Kidney epithelial cell (primary cell): Measurements from ENCODE around the gene PDE10A. TPM values are rescaled to one million over a fixed set of nuclear protein-coding genes. Genes with fewer than 3 reads are reported as not detected.

ENCODE experiments used
- DNase-seq: peaks from one replicate; pipeline ENCODE4 v3.0.0-alpha.2; 2010; ENCODE audit warnings: low read depth
- H3K27me3 ChIP-seq: 2 replicates; pipeline ENCODE4 v1.6.0; 2011; ENCODE audit warnings: low read length; ENCODE audit not compliant: control insufficient read depth, insufficient read depth
- H3K36me3 ChIP-seq: 2 replicates; pipeline ENCODE4 v1.5.1; 2011; ENCODE audit warnings: low read length; ENCODE audit not compliant: control insufficient read depth, insufficient read depth
- H3K4me3 ChIP-seq: 2 replicates; pipeline ENCODE4 v1.5.1; 2011; ENCODE audit warnings: low read depth, mild to moderate bottlenecking, control low read depth, low read length
- CTCF ChIP-seq: IDR thresholded peaks from 2 replicates; pipeline ENCODE4 v1.5.1; 2011; ENCODE audit warnings: mild to moderate bottlenecking, moderate library complexity, low read length, control low read depth, inconsistent platforms; ENCODE audit not compliant: insufficient read depth, poor library complexity, severe bottlenecking
- total RNA-seq: library from RNA; depleted of rRNA; stranded (reverse); fragments of >200 nt; gene quantifications from 2 replicates; pipeline ENCODE4 v1.2.3, GENCODE V29; 2015

The PDE10A gene
- total RNA-seq, 1 donor from 2014 or later, result 13.0 TPM

- H3K4me3 ChIP-seq, result no peak overlapping the region
- H3K36me3 ChIP-seq, result no peaks in the 10 kb centered on the region
- H3K27me3 ChIP-seq, result no peaks in the 10 kb centered on the region
- no peak for TF ChIP-seq CTCF
- no peak for DNase-seq
These were observed 14.1 kb upstream of the PDE10A start for GRCh38 chr6:165677091-165677490.

DNA sequence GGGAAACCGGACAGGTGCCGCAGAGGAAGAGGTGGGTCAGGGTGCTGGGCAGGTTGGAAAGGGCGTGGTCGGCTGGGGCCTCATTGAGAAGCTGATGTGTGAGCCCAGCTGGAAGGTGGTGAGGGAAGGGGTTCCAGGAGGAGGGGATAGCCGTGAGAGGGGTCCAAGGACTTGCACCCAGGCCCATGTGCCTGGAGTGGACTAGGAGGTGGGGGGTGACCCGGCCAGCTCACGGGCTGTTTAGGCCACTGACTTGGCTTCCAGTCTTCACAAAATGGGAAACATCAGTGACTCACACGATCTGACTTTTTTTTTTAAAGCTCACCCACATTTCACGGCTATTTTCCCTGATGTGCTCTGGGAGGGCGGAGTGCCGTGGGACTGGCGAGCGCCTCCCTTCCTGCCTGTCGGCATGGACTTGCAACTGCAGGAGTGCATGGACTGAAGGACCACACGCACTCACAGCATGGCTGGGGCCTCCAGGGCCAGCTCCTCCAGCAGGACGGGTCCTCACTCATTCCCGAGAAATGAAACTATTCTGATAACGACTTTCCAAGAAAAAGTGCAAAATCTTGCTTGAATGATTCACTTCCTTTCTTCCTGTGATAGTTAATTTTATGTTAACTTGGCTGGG, 13.5 kb upstream of the PDE10A start:
- DNase-seq, result no peak
- no peak for TF ChIP-seq CTCF
- Histone ChIP-seq H3K36me3 (no peaks in the 10 kb centered on the region), H3K4me3 (no peak overlapping the region), H3K27me3 (no peaks in the 10 kb centered on the region)

DNA sequence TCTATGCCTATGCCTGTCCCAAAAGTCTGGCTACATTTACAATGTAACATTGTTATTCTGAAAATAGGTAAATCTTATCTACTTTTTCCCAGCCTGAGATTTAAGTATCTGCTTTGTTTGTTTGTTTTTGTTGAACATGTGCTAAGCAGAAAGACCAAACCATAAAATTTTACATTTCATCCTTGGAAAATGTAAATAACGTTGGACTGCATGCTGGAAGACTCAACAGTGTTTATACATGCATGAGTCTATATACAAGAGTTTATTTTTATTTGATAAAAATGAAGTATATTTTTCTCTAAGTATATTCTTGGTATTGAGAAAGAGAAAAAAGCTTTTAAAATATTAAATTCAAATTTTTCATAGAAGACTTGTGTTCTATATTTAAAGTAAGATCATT, 12.1 kb upstream of the PDE10A start:
- Histone ChIP-seq H3K36me3 (no peaks in the 10 kb centered on the region), H3K4me3 (no peak overlapping the region), H3K27me3 (no peaks in the 10 kb centered on the region)
- no peak for TF ChIP-seq CTCF
- DNase-seq, result no peak

GRCh38 chr6:165674155-165675029, 11.4 kb upstream of the PDE10A start:
- no peaks in the 10 kb centered on the region for H3K27me3 ChIP-seq

GRCh38 chr6:165671222-165671768, 8.3 kb upstream of the PDE10A start:
- Histone ChIP-seq H3K36me3 (no peaks in the 10 kb centered on the region), H3K27me3 (no peaks in the 10 kb centered on the region), H3K4me3 (no peak overlapping the region)
- DNase-seq, result no peak
- TF ChIP-seq CTCF, result no peak

More at GRCh38 chr6:165674155-165675029, 11.4 kb upstream of the PDE10A start:
- no peak for TF ChIP-seq CTCF
- no peaks in the 10 kb centered on the region for H3K36me3 ChIP-seq
- H3K4me3 ChIP-seq, result no peak overlapping the region
- DNase-seq, result no peak
